H9 (cell line): Measurements from ENCODE around the gene SEC22B. TPM values are rescaled to one million over a fixed set of nuclear protein-coding genes. Genes with fewer than 3 reads are reported as not detected.
"Not testable (repeated sequence)": the region's sequence is repeated elsewhere in the genome, so short reads cannot be mapped to it uniquely, and the experiment has no call there.

ENCODE experiments used
- DNase-seq: peaks from one replicate; pipeline ENCODE4 v3.0.0-alpha.2; 2017
- H2AFZ ChIP-seq: one replicate; pipeline ENCODE4 v1.6.1; 2013; ENCODE audit warnings: mild to moderate bottlenecking, low read length, control low read depth, moderate library complexity
- H2AK5ac ChIP-seq: 2 replicates; pipeline ENCODE4 v1.6.1; 2013; ENCODE audit warnings: low read length, control low read depth, mixed read lengths; ENCODE audit not compliant: insufficient read length
- H2BK120ac ChIP-seq: one replicate; pipeline ENCODE4 v1.6.1; 2013; ENCODE audit warnings: low read depth, mild to moderate bottlenecking, low read length, control low read depth, inconsistent platforms; ENCODE audit not compliant: poor library complexity, severe bottlenecking
- H2BK12ac ChIP-seq: 2 replicates; pipeline ENCODE4 v1.6.1; 2013; ENCODE audit warnings: low read length, control low read depth, mixed read lengths, low read depth; ENCODE audit not compliant: insufficient read length
- H2BK15ac ChIP-seq: 2 replicates; pipeline ENCODE4 v1.6.1; 2013; ENCODE audit warnings: low read depth, low read length, control low read depth
- H2BK20ac ChIP-seq: one replicate; pipeline ENCODE4 v1.6.1; 2013; ENCODE audit warnings: low read depth, mild to moderate bottlenecking, low read length, control low read depth, inconsistent platforms; ENCODE audit not compliant: poor library complexity, severe bottlenecking
- H2BK5ac ChIP-seq: 2 replicates; pipeline ENCODE4 v1.6.1; 2013; ENCODE audit warnings: low read length, control low read depth, mixed read lengths; ENCODE audit not compliant: insufficient read length
- H3K14ac ChIP-seq: 2 replicates; pipeline ENCODE4 v1.6.1; 2013; ENCODE audit warnings: low read length, control low read depth; ENCODE audit not compliant: insufficient read depth
- H3K18ac ChIP-seq: 2 replicates; pipeline ENCODE4 v1.6.1; 2013; ENCODE audit warnings: low read depth, mild to moderate bottlenecking, mixed read lengths, low read length, control low read depth; ENCODE audit not compliant: insufficient read length
- H3K23ac ChIP-seq: 2 replicates; pipeline ENCODE4 v1.6.1; 2013; ENCODE audit warnings: low read length, control low read depth, mixed read lengths, low read depth; ENCODE audit not compliant: insufficient read length
- H3K23me2 ChIP-seq: 2 replicates; pipeline ENCODE4 v1.6.1; 2013; ENCODE audit warnings: low read depth, mild to moderate bottlenecking, mixed read lengths, low read length, control low read depth; ENCODE audit not compliant: insufficient read length, poor library complexity, severe bottlenecking
- H3K27ac ChIP-seq: 2 replicates; pipeline ENCODE4 v1.5.1; 2013; ENCODE audit warnings: low read length, control low read depth, mixed read lengths, low read depth; ENCODE audit not compliant: insufficient read length
- H3K27me3 ChIP-seq: 2 replicates; pipeline ENCODE4 v1.6.1; 2013; ENCODE audit warnings: low read length, control low read depth, inconsistent platforms; ENCODE audit not compliant: insufficient read depth
- H3K4ac ChIP-seq: 2 replicates; pipeline ENCODE4 v1.6.1; 2013; ENCODE audit warnings: low read depth, mild to moderate bottlenecking, control low read depth, inconsistent platforms, low read length, moderate library complexity
- H3K4me1 ChIP-seq: 2 replicates; pipeline ENCODE4 v1.6.1; 2013; ENCODE audit warnings: low read length, control low read depth, inconsistent platforms; ENCODE audit not compliant: insufficient read depth
- H3K4me2 ChIP-seq: 2 replicates; pipeline ENCODE4 v1.6.1; 2013; ENCODE audit warnings: low read length, control low read depth, mixed read lengths; ENCODE audit not compliant: insufficient read length, insufficient read depth
- H3K56ac ChIP-seq: 2 replicates; pipeline ENCODE4 v1.6.1; 2013; ENCODE audit warnings: low read depth, mild to moderate bottlenecking, mixed read lengths, low read length, control low read depth; ENCODE audit not compliant: insufficient read length
- H3K79me1 ChIP-seq: 2 replicates; pipeline ENCODE4 v1.6.1; 2013; ENCODE audit warnings: low read depth, mild to moderate bottlenecking, moderate library complexity, low read length, control low read depth, inconsistent platforms; ENCODE audit not compliant: insufficient read depth, poor library complexity, severe bottlenecking
- H3K79me2 ChIP-seq: 2 replicates; pipeline ENCODE4 v1.6.1; 2013; ENCODE audit warnings: low read length, control low read depth, inconsistent platforms; ENCODE audit not compliant: insufficient read depth
- H3K9ac ChIP-seq: 2 replicates; pipeline ENCODE4 v1.6.1; 2013; ENCODE audit warnings: low read length, control low read depth, mixed read lengths; ENCODE audit not compliant: insufficient read length; ENCODE audit errors: extremely low read depth
- H3K9me3 ChIP-seq: one replicate; pipeline ENCODE4 v1.6.1; 2013; ENCODE audit warnings: low read depth, low read length, inconsistent platforms; ENCODE audit not compliant: control insufficient read depth
- H3T11ph ChIP-seq: one replicate; pipeline ENCODE4 v1.6.1; 2013; ENCODE audit warnings: mild to moderate bottlenecking, low read length, control low read depth, inconsistent platforms
- H4K20me1 ChIP-seq: one replicate; pipeline ENCODE4 v1.6.1; 2013; ENCODE audit not compliant: control insufficient read depth, insufficient read length, insufficient read depth
- H4K5ac ChIP-seq: 2 replicates; pipeline ENCODE4 v1.6.1; 2013; ENCODE audit warnings: low read depth, mild to moderate bottlenecking, mixed read lengths, low read length, control low read depth; ENCODE audit not compliant: insufficient read length
- H4K8ac ChIP-seq: replicated peaks from 2 replicates; pipeline ENCODE4 v1.6.1; 2013; ENCODE audit warnings: low read length, control low read depth, mixed read lengths, low read depth; ENCODE audit not compliant: insufficient read length
- H4K91ac ChIP-seq: 2 replicates; pipeline ENCODE4 v1.6.1; 2013; ENCODE audit warnings: low read depth, mild to moderate bottlenecking, moderate library complexity, mixed read lengths, low read length, control low read depth; ENCODE audit not compliant: insufficient read length
- H3K27ac Mint-ChIP-seq, 3 experiments: 2 replicates in 2 of 3; 3 replicates in 1 of 3; pipeline ENCODE4 v1.8.0; 2020 to 2021; ENCODE audit warnings: mixed read lengths in 3 of 3, mild to moderate bottlenecking in 1 of 3, moderate library complexity in 1 of 3
- H3K27me3 Mint-ChIP-seq: 2 replicates; pipeline ENCODE4 v1.8.0; 2021; ENCODE audit warnings: low read depth, mild to moderate bottlenecking, moderate library complexity, mixed read lengths
- H3K36me3 Mint-ChIP-seq, 3 experiments: 2 replicates in 2 of 3; 3 replicates in 1 of 3; pipeline ENCODE4 v1.8.0; 2020 to 2021; ENCODE audit warnings: low read depth in 3 of 3, mixed read lengths in 3 of 3; ENCODE audit not compliant: insufficient read depth in 1 of 3
- H3K4me1 Mint-ChIP-seq, 2 experiments: 2 replicates each; pipeline ENCODE4 v1.8.0; 2020; ENCODE audit warnings: mixed read lengths in 2 of 2
- H3K4me3 Mint-ChIP-seq, 2 experiments: 2 replicates in 1 of 2; 3 replicates in 1 of 2; pipeline ENCODE4 v1.8.0; 2020 to 2021; ENCODE audit warnings: mild to moderate bottlenecking in 2 of 2, mixed read lengths in 2 of 2, moderate library complexity in 1 of 2
- H3K9me3 Mint-ChIP-seq, 2 experiments: 2 replicates in 1 of 2; 3 replicates in 1 of 2; pipeline ENCODE4 v1.8.0; 2020; ENCODE audit warnings: mild to moderate bottlenecking in 2 of 2, mixed read lengths in 2 of 2, moderate library complexity in 1 of 2
- WGBS: extraction: QIAGEN DNeasy Blood & Tissue Kit; methylation state at CpG from one replicate; pipeline ENCODE4 v1.1.7; 2013; ENCODE audit warnings: missing lambda C conversion rate, low lambda C conversion rate, mixed read lengths; ENCODE audit not compliant: insufficient read length; ENCODE audit errors: extremely low coverage; 5-methylcytosine and 5-hydroxymethylcytosine counted together
- total RNA-seq: library from RNA; stranded (reverse); gene quantifications from 2 replicates; pipeline ENCODE4 v1.2.1, GENCODE V29; 2021

Gene SEC22B
- total RNA-seq, 1 experiment from 2014 or later = 13.9 TPM

GRCh38 chr1:120101593-120101992 lies 74.7 kb downstream of the SEC22B start:
- not testable (repeated sequence) for H3K4me2 ChIP-seq, H3K27me3 ChIP-seq, H3K27ac Mint-ChIP-seq, H3K23me2 ChIP-seq, H3K18ac ChIP-seq, H3K79me2 ChIP-seq, H3K14ac ChIP-seq, H3K9ac ChIP-seq, H3K79me1 ChIP-seq, H4K91ac ChIP-seq, H3K4me1 ChIP-seq, H2BK15ac ChIP-seq, H3K9me3 Mint-ChIP-seq, H4K20me1 ChIP-seq, H3K56ac ChIP-seq, H2BK20ac ChIP-seq, H2BK120ac ChIP-seq, H3K27ac ChIP-seq, H3K9me3 ChIP-seq, H2AK5ac ChIP-seq, H2BK5ac ChIP-seq, H3K4me1 Mint-ChIP-seq, H2BK12ac ChIP-seq, H3K23ac ChIP-seq, H3K36me3 Mint-ChIP-seq, H2AFZ ChIP-seq, H3K4ac ChIP-seq, H4K5ac ChIP-seq, H4K8ac ChIP-seq, H3K4me3 Mint-ChIP-seq, DNase-seq, H3T11ph ChIP-seq, H3K27me3 Mint-ChIP-seq
- no CpG with 5 or more reads among the region's 1 CpG for WGBS

Other genes with a start within 250 kb of the SEC22B start
- 50.1 and 53.7 TPM in 2 replicates for gene NOTCH2, start 106.9 kb downstream of the SEC22B start, total RNA-seq
- 0.88 and 0.96 TPM in 2 replicates for gene NBPF8, start 238.5 kb upstream of the SEC22B start, total RNA-seq